Kasumi-1 (cell line): Measurements from ENCODE around the gene CDC25C.
A peak's percentile ranks its signal among the peaks of the same experiment; 100 is the strongest.

Experiments used
- DNase-seq, 2 experiments: peaks; one replicate each; lab custom pipeline; 2025; lab: John Stamatoyannopoulos, UW

The CDC25C gene

DNA sequence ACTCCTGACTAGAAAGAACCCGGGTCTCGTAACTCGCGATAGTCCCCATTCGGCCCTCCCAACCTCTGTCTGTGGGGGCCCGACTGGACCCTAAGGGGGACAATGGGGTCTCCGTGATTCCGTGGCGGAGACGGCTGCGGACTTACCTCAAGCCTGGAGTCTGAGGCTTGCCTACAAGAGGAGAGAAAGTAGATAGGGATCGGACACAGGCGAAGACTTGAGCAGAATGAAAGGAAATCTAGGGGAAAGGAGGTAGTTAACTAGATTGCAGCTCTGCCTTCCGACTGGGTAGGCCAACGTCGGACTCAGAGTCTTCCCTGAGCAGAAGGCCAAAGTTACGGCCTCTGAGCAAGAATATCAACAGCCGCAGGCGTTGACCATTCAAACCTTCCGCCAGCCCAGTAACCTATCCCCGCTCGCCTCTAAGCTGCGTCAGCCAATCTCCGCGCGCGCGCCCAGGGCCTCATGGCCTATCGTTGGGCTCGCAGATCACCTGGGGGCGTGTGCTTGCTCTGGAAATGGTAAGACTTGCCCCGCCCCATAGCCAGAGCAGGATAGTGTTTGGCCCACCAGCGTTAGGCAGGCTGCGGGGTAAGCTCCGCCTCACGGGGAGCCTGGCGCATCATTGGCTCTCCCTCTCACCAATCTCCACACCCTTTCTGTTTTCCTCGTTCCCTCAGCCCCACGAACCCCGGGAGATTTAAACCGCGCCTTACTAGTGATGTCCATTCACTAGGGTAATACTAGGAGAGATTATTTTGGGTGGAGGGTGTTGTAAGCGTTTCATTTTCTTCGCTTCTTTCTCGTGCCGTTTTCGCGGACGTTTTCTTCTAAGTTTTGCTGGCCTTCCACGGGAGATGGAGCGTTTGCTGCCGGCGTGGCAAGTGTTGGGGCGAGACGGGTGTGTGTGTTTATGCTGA is at the start of gene CDC25C:
Gene CDC25C (minus strand): TSS at position 356 of the 920 bp plus-strand sequence. CDS start 624 bp downstream, outside the sequence.
- peak; percentile 99 for DNase-seq

DNA sequence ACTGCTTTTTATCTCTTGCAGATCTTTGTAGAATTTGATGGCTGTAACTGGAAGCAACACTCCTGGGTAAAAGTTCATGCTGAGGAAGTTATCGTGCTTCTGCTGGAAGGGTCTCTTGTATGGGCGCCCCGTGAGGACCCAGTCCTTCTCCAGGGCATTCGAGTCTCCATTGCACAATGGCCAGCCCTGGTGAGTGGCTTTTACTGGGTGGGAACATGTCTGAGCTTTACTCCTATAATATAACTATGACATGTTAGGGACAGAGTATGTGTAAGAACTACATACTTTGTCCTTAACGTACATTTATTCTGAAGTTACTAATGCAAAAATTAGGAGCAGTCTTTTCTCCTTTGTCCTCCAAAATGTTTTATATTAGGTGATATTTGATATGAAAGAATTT is 41.0 kb upstream of the CDC25C start:
- DNase-seq = no peak

DNA sequence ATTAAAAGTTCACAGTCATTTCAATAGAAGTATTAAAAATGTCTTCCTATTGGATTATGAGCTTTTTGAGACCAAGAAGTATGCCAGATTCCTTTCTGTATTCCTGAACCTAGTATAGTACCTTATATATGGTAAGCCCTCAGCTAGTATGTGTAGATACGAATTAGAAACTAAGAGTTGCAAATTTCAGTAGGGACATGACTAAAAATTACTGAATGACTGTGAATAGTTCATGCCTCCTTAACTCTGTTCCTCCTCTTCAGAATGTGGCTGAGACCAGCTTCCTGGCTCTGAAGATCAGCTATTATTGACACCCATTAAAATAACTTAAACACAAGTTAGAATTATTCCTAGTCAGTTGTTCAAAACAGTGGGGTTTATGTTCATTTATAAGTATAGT is 40.6 kb upstream of the CDC25C start:
- no peak for DNase-seq

DNA sequence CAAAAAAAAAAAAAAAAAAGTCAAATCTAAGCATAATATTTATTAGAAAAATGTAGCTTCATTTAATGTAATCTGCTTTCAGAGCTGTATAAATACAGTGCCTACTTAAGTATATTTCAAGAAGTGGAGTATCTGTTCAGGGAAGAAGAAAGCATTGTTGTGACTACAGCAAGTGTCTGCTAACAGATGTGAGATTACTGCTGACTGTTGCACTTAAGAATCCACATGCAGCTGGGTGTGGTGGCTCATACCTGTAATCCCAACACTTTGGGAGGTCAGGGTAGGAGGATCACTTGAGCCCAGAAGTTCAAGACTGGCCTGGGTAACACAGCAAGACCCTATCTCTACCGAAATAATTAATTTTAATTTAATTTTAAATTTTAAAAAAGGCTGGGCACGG is 39.9 kb upstream of the CDC25C start:
- DNase-seq = no peak

DNA sequence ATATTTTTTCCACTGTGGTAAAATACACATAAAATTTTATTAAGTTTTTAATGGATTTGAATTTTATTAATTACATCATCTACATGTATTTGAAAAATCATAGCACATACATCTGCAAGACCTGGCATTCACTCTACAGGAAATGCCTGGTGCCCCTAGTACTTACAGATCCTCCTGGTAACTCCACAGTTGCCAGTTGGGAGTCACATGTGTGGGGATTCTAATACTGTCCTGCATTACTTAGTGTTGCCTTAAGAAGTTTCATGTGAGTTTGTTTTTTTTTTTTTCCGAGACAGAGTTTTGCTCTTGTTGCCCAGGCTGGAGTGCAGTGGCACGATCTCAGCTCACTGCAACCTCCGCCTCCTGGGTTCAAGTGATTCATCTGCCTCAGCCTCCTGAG is 38.9 kb upstream of the CDC25C start:
- DNase-seq = peak; percentile 29 to 40

DNA sequence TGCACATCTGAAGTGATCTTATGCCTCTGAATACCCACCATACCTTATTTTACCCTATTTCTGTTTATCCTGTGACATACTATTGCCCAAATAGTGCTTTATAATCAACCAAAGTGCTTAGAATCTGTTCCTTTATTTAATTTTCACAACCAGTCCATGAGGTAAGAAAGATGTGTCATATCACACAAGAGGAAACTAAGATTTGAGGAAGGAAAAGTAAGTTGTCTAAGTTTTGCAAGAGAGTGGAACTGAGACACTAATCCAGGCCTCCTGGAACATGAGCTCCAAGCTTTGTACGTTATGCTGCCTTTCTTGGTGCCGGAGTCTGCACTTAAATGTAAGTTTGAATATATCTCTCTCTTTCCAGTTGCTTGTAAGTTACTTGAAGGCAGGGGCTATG is 38.1 kb upstream of the CDC25C start:
- peak; percentile 85 to 87 for DNase-seq

DNA sequence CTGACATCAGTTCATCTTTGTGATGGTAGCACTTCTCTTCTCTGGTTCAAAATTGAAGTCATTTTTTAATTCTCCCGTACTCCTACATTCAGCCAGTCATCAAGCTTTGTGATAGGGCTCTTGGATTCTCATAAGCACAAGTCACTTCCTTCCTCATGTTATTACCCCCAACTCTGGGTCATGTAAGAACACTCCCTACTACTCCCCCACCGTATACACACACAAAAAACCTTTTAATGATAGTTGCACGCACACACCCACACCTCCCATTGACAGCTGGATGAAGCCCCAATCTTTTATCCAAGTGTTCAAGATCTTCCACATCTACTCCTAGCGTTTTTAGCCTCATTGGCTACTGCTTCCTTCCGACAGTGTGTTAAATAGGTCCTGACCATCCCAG is 37.7 kb upstream of the CDC25C start:
- peak; percentile 75 to 77 for DNase-seq

DNA sequence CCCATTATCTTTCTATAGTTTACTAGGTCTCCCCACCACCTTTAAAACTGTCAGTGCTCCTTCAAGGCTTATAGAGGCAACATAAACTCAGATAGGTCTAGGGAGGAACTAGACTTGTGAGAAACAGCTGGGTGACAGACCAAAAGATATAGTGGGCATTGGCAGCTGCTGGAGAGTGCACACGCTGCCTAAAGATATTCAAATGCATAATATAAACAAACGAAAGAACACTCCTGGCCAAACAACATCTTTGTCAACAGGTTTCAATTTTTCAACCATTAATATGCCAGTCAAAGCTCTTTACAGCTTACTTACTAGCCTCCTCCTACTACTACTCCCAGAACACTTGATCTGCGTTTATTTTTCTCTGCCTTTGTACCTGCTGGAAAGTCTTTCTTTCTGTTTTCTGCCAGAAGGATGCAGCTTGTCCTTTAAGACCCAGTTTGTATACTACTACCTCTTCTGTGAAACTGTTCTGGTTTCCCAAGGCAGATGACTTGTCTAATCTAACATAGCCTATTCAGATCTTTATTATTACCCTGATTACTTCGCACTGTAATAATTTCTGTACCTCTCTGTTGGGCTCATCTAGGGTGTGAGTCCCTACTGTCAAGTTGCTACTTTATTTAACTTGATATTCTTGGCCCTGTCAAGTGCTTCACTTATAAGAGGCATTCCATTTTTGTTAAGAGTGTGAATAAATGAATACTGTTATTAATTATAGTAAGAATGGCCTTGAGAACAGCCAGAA is 35.2 kb upstream of the CDC25C start:
- DNase-seq = no peak

DNA sequence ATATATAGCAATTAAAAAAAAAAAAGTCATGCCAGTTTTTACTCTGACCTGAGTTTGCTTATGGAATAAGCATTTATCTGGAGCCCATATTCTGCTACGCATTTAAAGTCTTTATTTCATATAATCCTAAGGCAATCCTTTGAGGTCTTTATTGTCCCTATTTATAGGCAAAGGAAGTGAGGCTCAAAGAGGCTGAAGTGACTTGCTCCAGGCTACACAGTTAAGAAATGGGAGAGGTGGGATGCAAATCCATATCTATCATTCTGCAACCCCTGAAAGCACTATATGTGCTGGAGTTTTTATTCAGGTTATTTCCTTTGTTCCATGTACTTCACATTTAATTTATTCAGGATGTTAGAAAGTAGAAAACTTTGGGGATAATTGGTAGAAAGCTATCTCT is 33.0 kb upstream of the CDC25C start:
- no peak for DNase-seq

DNA sequence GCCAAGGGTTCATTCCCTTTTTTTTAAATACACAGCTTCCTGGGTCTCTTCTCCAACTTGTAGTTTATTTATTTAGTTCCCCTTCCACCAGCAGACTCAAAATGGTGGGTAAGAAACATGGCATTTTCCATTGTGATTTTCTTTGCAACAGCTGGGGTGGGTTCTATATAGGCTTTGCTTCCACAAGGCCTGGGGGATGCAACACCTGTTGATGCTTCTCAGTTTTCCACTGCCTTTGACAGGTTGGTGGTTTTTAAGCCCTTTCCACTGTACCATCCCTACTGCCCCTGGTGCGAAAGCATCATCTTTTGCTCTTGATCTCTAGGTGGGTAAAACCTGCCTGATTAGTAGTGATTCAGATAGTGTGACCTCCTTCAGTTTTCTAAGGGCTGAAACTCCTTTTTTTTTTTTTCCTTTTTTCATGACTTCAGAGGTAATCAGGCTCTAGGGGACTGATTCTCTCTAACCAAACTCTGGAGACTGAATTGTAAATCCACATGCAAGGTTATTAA is 29.4 kb upstream of the CDC25C start:
- no peak for DNase-seq

DNA sequence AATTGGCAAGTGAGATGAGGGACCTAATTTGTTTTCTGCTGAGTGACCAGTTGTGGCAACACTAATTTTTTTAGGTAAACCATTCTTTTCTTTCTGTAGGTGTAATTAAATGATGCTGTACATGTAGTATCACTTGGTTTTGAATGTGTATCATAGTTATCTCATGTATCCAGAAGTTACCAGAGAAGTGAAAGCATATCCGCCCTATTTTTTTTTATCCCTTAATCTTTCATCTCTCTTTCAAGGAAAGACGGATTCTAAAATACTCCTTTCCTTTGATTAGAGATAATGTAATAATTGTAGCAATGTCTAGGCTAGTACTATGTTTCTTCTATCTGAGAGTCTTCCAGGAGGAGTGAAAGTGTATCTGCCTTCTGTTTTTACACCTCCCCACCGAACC is 28.0 kb upstream of the CDC25C start:
- DNase-seq = no peak

DNA sequence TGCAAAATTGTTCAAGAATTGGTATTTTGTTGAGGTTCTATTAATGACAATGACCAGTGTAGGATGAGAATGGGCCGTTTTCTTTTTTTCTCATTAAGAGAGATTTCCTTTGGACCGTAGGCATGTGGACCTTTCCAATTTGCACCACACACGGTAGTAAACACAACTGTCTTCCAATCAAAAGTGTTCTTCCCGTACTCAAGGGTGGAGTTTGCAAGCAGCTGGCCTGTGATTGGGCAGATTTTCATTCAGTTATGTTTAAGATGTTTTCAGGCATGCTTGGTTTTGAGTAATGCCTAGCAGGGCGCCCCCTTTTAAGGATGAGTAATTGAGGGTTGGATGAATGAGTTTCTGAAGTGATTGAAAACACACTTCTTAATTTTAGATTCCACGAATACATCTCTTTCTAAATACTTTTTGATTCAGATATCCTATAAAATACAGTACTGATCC is 23.3 kb upstream of the CDC25C start:
- DNase-seq = peak; percentile 80 to 94

DNA sequence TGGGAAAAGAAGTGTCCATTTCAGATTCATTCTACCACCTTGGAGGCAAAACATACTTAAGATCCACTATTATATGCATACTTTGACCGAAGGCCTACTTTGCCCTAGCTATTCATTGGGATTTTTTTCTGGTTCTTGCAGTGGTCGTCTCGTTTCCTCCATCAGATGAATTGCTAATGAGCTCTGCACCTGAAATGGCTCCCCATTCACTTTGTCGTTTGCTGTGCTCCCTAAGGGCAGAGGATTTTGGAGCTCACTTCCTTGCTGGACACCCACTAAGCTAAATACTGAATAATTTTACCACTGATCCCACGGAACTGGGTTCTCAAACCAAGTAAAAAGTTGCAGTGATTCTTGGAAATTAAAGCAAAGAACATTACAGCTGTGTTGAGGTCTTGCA is 22.8 kb upstream of the CDC25C start:
- DNase-seq = no peak

DNA sequence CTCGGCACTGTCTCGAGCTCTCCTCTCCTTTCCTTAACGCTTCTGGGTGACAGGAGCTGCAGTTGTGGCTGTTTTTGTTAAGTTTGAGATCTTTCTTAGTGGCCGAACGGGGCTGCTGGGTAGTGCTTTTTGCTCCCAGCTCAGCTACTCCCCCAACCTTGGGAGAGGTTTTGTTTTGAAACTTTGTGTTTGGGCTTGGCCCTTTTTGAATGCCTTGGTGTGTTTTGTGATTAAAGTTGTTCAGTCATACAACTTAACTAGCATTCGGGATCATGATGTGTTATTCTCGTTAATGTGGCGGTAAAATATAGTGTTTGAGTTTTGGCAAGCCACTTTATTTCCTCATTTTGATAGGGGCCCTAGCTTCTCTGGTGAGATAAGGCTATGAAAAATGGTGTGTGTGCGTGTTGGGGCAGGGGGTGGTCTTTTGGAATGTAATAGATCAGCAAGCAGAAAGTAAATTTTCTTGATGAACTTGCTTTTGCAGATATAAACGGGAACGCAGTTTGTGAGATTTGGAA is 22.0 kb upstream of the CDC25C start:
- peak in 1 of 2 experiments; percentile 45 for DNase-seq

DNA sequence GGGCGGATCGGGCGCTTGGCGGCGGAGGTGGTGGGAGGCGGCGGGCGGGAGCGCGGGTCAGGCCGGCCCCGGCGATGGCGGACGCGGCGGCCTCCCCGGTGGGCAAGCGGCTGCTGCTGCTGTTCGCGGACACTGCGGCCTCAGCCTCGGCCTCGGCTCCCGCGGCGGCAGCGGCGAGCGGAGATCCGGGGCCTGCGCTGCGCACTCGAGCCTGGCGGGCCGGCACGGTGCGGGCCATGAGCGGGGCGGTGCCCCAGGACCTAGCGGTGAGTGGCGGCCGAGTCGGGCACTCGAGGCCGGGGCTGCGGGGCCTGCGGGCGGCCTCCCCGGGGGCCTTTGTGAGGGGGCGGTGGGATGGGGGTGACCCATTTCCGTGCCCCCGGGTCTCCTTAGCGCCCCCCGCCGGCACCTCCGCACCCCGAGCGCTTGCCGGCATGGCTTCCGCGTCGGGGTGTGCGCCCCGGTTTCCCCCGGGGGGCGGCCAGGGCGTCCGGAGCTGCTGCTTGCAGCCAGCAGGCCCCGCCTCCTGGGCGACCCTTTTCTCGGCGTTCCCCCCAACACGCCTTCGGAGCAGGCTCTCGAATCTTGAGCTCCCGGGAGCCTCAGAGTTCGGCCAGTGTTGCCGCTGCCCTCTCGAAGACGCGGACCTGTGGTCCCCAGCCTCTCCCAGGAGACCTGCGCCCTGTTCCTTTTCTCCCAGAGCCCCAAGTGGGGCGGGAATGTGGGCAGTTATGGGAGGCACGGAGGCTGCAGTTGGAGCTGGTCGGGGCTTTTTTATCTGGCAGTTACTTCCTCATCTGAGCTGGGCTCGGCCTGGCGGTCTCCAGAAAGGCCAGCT is 21.3 kb upstream of the CDC25C start:
- peak; percentile 74 to 85 for DNase-seq

DNA sequence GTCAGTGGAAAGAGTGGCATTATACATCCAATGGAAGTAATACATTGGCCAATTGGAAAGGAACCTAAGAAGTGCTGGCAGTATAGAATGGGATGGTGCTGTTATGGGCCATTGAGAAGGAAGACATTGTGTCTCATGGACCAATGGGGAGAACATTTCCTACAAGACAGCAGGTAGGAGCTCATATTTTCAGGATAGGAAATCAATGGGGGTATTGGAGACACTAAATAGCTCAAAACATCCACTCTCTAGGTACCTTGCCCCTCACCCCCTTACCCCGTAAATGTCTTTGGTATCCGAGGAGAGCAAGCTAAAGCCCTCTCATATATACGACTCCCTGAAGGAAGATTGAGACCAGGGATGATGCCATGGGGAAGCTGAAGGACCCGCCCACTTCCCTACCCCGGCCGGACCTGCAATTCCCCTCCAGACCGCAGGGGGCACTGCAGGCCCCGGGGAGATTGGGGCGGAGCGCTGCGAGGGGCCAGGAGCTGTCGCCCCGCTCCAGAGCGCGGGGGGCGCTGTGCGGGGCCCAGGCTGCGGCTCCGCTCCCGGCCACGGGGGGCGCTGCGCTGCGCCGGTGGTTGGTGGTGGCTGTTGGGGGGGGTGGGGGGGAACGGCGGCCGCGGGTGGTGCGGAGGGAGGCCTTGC is 20.6 kb upstream of the CDC25C start, which contains the start of gene KDM3B:
Gene KDM3B (plus strand): TSS at position 615 of the 651 bp plus-strand sequence. CDS start 111 bp downstream, outside the sequence.
- peak; percentile 73 to 86 for DNase-seq

DNA sequence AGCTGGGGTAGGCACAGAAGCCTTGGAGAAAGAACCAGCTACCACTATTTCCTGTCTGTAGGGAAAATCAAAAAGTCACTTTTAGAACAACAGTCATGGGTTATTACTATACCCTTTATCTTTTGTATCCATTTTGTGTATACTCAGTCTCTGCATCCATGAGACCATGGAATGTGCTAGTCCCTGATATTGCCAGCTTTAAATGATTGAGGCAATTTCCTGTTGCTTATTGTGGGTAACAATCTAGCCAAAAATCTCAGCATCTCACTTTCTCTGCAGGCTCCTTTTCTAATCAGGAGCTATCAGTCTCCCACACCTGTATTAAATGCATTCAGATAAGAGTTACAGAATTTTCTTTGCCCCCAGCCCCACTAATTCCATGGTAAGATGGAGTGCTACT is 19.9 kb upstream of the CDC25C start:
- no peak for DNase-seq

DNA sequence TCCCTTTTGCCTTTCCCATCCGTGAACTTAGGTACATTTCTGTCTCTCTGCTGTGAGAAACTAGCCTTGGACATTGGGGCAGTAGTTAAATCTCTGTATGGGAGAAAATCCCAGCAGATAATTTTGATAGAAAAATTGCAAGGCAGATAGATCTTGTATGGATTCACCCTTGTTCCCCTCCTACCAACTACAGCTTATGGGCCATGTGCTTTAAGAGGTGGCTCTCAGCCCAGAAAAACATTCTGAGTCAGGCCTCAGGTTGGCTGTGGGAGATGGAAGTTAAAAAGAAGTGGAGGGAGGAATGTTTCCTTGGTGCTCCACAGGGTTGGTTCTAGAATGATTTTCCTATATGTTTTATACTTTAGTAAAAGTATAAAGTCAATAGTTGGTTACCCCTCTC is 19.5 kb upstream of the CDC25C start:
- DNase-seq = no peak

DNA sequence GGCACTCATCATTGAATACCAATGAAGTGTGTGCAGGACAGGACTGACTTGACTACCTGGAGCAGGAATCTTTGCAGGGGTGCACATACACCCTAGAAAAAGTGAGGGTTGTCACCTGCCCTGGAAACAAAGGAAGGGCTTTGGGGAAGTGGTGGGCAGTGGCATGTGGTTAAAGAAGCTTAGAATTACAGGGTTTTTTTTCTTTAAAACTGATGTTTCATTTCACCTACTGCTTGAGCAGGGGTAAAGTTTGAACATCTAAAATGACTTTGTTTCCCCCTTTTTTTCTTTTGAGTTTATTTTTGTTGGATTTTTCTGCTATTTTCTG is 18.9 kb upstream of the CDC25C start:
- DNase-seq = peak; percentile 22 to 47

DNA sequence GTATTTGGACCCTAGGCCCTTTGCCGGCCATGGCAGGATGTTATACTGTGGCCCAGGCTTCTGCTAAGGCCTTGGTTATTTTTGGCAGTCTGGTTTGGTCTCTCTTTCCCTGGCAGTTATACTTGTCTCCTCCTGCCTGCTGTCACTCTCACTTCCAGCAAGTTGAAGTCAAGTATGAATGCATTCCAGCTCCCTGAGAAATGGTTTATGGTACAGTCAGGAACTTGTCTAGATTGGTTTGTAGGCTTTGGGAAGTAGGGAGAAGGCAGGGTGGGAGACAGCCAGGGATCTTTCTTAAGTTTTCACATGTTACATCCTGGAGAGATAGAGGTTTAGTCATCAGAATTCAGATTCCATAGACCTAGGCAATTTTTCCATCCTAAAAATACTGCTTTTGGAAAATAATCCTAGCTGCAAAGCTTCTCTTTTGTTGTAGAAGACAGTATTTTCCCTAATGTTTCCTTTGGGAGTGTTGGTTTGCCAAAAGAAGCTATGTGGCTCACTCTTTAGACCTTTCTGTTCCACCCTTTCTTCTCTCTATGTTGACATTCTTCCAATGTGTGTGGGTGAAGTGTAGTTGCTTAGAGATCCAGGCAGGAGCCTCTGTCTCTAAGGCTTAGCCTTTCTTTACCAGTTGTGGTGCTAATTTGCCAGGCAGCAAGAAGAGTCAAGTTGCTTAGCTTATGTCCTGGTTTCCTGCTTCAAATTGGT is 18.4 kb upstream of the CDC25C start:
- DNase-seq = peak in 1 of 2 experiments; percentile 47
